Thymus (tissue), 11 donors: ENCODE data around the gene EFNA3. TPM values are rescaled to one million over a fixed set of nuclear protein-coding genes. Genes with fewer than 3 reads are reported as not detected.

Source experiments
- DNase-seq, 9 donors: peaks; one replicate each; pipeline ENCODE4 v3.0.0-alpha.2; 2013; ENCODE audit warnings: low spot score in 9 of 9, low read depth in 6 of 9, missing footprints in 1 of 9
- H3K27ac ChIP-seq, 2 donors: one replicate each; pipeline ENCODE4 v1.5.1; 2013; ENCODE audit warnings: control low read depth in 1 of 2, low read depth in 1 of 2, low read length in 1 of 2, mild to moderate bottlenecking in 1 of 2, moderate library complexity in 1 of 2
- H3K27me3 ChIP-seq, 2 donors: one replicate each; pipeline ENCODE4 v1.5.1; 2013; ENCODE audit warnings: low read length in 1 of 2; ENCODE audit not compliant: control insufficient read depth in 2 of 2, insufficient read depth in 1 of 2
- H3K36me3 ChIP-seq, 2 donors: one replicate each; pipeline ENCODE4 v1.5.1; 2013; ENCODE audit warnings: low read length in 1 of 2, mild to moderate bottlenecking in 1 of 2, moderate library complexity in 1 of 2; ENCODE audit not compliant: control insufficient read depth in 2 of 2, insufficient read depth in 2 of 2
- H3K4me1 ChIP-seq, 2 donors: one replicate each; pipeline ENCODE4 v1.5.1; 2013; ENCODE audit warnings: low read length in 2 of 2; ENCODE audit not compliant: control insufficient read depth in 2 of 2, insufficient read depth in 2 of 2
- H3K4me3 ChIP-seq, 2 donors: one replicate each; pipeline ENCODE4 v1.5.1; 2013; ENCODE audit warnings: low read length in 2 of 2, control low read depth in 1 of 2, mild to moderate bottlenecking in 1 of 2
- H3K9me3 ChIP-seq, 2 donors: one replicate each; pipeline ENCODE4 v1.5.1; 2013; ENCODE audit warnings: low read length in 1 of 2, mild to moderate bottlenecking in 1 of 2; ENCODE audit not compliant: control insufficient read depth in 2 of 2, insufficient read depth in 1 of 2
- WGBS: extraction: QIAGEN DNeasy Blood & Tissue Kit; methylation state at CpG from one replicate; pipeline ENCODE4 v1.1.7; 2013; 5-methylcytosine and 5-hydroxymethylcytosine counted together
- polyA plus RNA-seq: library from polyadenylated mRNA; stranded (reverse); fragments of 200-250 nt; gene quantifications from one replicate; pipeline ENCODE4 v1.2.3, GENCODE V29; 2013
- total RNA-seq: library from RNA; stranded (reverse); fragments of 120-200 nt; gene quantifications from one replicate; pipeline ENCODE4 v1.2.4, GENCODE V29; 2013
- donor health status: healthy.

Gene EFNA3
- total and polyA plus RNA-seq, 2 donors: 2.1 to 3.4 TPM

DNA sequence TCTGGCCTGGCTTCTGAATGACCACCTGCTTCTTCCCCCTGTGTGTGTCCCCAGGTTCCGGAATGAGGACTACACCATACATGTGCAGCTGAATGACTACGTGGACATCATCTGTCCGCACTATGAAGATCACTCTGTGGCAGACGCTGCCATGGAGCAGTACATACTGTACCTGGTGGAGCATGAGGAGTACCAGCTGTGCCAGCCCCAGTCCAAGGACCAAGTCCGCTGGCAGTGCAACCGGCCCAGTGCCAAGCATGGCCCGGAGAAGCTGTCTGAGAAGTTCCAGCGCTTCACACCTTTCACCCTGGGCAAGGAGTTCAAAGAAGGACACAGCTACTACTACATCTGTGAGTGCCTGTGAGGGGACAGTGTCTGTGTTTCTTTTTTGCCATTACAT, 52.6 kb downstream of the EFNA3 start:
- H3K36me3 ChIP-seq: peaks cover 21 to 29% of the 10 kb centered on the region in 2 donors
- no peak overlapping the region for H3K27ac ChIP-seq
- peaks cover 22 to 58% of the 10 kb centered on the region in 2 donors for H3K4me1 ChIP-seq
- H3K4me3 ChIP-seq: no peak overlapping the region
- 97% methylated on average over 8 of the region's 8 CpGs for WGBS
- H3K27me3 ChIP-seq: peaks cover 0 to 32% of the 10 kb centered on the region in 2 donors
- no peaks in the 10 kb centered on the region for H3K9me3 ChIP-seq
- DNase-seq: no peak

DNA sequence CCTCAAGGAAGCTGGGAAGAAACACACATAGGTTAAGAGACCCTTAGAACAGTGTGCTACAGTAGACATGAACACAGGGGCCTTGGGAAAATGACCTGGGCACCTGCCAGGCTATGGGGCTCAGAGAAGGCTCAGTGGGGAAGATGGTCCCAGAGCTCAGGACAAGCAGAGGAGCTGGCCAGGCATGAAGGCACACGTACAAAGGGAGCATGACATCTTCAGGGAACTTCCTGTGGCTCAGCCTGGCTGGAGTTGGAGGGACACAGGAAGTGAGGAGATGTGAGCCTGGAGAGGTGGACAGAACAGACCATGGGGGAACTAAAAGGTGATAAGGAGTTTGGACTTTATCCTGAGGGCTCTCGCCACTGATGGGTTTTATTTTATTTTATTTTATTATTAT, 53.2 kb downstream of the EFNA3 start:
- Histone ChIP-seq H3K27me3 (peaks cover 0 to 26% of the 10 kb centered on the region in 2 donors), H3K36me3 (peaks cover 21 to 29% of the 10 kb centered on the region in 2 donors), H3K4me3 (no peak overlapping the region), H3K27ac (no peak overlapping the region), H3K4me1 (peaks cover 21 to 56% of the 10 kb centered on the region in 2 donors), H3K9me3 (no peaks in the 10 kb centered on the region)
- WGBS: 88% methylated on average over 2 of the region's 2 CpGs
- no peak for DNase-seq

DNA sequence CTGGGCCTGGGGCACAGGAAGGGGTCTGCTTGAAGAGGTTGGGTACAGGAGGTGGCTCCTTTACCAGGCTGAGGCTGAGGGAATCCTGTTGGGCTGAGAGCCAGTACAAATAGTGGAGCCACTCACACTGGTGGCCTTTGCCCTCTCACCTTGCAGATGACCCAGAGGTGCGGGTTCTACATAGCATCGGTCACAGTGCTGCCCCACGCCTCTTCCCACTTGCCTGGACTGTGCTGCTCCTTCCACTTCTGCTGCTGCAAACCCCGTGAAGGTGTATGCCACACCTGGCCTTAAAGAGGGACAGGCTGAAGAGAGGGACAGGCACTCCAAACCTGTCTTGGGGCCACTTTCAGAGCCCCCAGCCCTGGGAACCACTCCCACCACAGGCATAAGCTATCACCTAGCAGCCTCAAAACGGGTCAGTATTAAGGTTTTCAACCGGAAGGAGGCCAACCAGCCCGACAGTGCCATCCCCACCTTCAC, 55.2 kb downstream of the EFNA3 start:
- DNase-seq: no peak
- no peak overlapping the region for H3K4me3 ChIP-seq
- no peaks in the 10 kb centered on the region for H3K9me3 ChIP-seq
- H3K36me3 ChIP-seq: peaks cover 21 to 36% of the 10 kb centered on the region in 2 donors
- peaks cover 18 to 49% of the 10 kb centered on the region in 2 donors for H3K4me1 ChIP-seq
- H3K27ac ChIP-seq: no peak overlapping the region
- WGBS: 98% methylated on average over 7 of the region's 7 CpGs
- H3K27me3 ChIP-seq: peaks cover 0 to 7% of the 10 kb centered on the region in 2 donors

DNA sequence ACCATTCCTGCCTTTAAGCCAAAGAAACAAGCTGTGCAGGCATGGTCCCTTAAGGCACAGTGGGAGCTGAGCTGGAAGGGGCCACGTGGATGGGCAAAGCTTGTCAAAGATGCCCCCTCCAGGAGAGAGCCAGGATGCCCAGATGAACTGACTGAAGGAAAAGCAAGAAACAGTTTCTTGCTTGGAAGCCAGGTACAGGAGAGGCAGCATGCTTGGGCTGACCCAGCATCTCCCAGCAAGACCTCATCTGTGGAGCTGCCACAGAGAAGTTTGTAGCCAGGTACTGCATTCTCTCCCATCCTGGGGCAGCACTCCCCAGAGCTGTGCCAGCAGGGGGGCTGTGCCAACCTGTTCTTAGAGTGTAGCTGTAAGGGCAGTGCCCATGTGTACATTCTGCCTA, 55.7 kb downstream of the EFNA3 start:
- Histone ChIP-seq H3K9me3 (no peaks in the 10 kb centered on the region), H3K36me3 (peaks cover 21 to 36% of the 10 kb centered on the region in 2 donors), H3K27ac (peak overlapping the region; percentile 21 to 86), H3K4me3 (no peak overlapping the region), H3K27me3 (peaks cover 0 to 2% of the 10 kb centered on the region in 2 donors), H3K4me1 (peaks cover 18 to 44% of the 10 kb centered on the region in 2 donors)
- DNase-seq: no peak
- 93% methylated on average over 1 of the region's 1 CpG for WGBS

DNA sequence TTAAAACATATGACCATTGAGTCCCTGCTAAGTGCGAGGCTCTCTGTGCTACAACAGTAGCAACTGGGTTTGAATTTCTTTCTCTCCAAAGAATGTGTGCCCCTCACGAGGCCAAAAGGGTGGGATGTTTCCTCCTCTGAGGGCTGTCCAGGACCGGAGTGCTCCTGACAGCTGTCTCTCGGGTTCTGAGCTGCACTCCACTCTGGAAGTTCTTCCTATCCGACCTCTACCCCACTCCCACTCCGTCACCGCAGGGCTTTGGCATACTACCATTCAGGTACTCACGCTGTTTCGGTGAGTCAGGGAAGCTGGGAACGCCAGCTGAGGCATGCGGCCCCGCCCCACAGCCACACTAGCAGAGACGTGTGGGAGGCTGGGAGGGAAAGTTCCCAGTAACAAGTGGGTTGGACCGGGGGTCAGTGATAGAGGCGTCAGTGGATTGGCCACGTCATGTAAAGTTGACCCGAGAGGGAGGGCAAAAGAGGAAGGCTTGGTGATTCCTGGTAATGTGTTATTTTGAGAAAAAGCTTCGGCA, 56.3 kb downstream of the EFNA3 start:
- no peak for DNase-seq
- 59% methylated on average over 18 of the region's 18 CpGs for WGBS
- Histone ChIP-seq H3K27me3 (peaks cover 0 to 1% of the 10 kb centered on the region in 2 donors), H3K4me1 (peaks cover 19 to 42% of the 10 kb centered on the region in 2 donors), H3K27ac (peak overlapping the region; percentile 86 to 98), H3K36me3 (peaks cover 21 to 36% of the 10 kb centered on the region in 2 donors), H3K9me3 (no peaks in the 10 kb centered on the region), H3K4me3 (peak overlapping the region; percentile 69 to 77)

DNA sequence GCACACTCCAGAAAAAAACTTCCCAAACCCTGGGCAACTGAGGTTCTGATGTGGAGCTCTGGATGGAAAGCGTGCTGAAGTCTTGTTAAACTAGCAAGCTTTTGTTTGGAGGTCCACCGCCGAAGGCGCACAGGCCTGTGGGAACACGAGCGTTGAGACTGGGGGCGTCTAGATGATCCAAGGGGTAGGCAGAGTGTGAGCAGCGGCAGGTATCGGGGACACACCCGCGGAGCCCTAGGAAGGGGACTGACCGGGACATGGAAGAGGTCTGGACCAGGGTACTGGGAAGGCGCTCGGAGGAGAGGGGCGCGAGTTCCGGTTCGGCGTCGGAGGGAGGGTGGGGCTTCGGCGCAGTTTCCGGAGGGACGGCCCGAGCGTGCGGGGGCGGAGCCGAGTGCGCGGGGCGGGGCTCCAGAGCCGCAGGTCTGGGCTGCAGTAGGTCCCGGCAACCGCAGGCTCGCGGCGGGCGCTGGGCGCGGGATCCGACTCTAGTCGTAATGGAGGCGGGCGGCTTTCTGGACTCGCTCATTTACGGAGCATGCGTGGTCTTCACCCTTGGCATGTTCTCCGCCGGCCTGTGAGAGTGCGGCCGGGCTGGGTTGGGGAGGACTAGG, 56.9 kb downstream of the EFNA3 start, which contains the start of gene SLC50A1:
Gene SLC50A1, plus strand, starts transcription at position 438 of the 614 bp plus-strand sequence. Its CDS starts 60 bp downstream, at position 498.
- H3K4me1 ChIP-seq: peaks cover 18 to 39% of the 10 kb centered on the region in 2 donors
- peaks cover 21 to 36% of the 10 kb centered on the region in 2 donors for H3K36me3 ChIP-seq

DNA sequence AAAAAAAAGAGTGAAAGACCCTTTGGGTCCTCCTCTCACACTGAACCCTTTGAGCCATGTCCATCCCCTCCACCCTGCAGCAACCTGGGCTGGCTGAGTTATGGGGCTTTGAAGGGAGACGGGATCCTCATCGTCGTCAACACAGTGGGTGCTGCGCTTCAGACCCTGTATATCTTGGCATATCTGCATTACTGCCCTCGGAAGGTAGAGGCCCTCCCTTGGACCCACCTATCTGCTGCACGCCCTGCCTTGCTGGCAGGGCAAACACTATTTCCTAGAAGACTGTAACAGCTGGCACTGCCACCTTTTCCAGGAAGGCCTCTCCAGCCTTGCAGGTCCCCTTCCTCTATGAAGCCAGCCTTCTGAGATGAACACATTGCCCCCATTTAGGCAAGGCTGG, 58.1 kb downstream of the EFNA3 start:
- Histone ChIP-seq H3K36me3 (peaks cover 15 to 29% of the 10 kb centered on the region in 2 donors), H3K4me3 (peak overlapping the region; percentile 69 to 77), H3K27me3 (no peaks in the 10 kb centered on the region), H3K9me3 (no peaks in the 10 kb centered on the region), H3K27ac (peak overlapping the region; percentile 71 to 83), H3K4me1 (peaks cover 21 to 38% of the 10 kb centered on the region in 2 donors)
- peak in 1 of 9 donors; percentile 34 for DNase-seq
- WGBS: 10% methylated on average over 6 of the region's 6 CpGs

More for the DNA sequence above, 56.9 kb downstream of the EFNA3 start, which contains the start of gene SLC50A1:
- DNase-seq: peak in 8 of 9 donors; percentile 76 to 93 (median 88)
- H3K9me3 ChIP-seq: no peaks in the 10 kb centered on the region
- H3K27ac ChIP-seq: peak within 1 kb of the TSS; percentile 92 to 98
- peak within 1 kb of the TSS; percentile 69 to 77 for H3K4me3 ChIP-seq
- WGBS: under 1% methylated on average over 52 of the region's 52 CpGs
- no peaks in the 10 kb centered on the region for H3K27me3 ChIP-seq
